Tibial nerve (tissue), 3 donors: ENCODE data around the gene GRID1.

Source experiments
- POLR2A ChIP-seq, 2 donors: fragments of 450-650 bp; IDR thresholded peaks; one replicate each; pipeline ENCODE4 v1.6.1; 2017; ENCODE audit warnings: antibody characterized with exemption in 2 of 2, mild to moderate bottlenecking in 2 of 2, moderate library complexity in 2 of 2
- TF ChIP-seq, protein P1 (sequence below), 5 experiments: fragments of 200-600 bp in 3 of 5; fragments of 450-650 bp in 2 of 5; sonication (generic) in 3 of 5; IDR thresholded peaks; one replicate each; pipeline ENCODE4 v1.5.1; 2016 to 2019; ENCODE audit warnings: antibody characterized with exemption in 5 of 5, mild to moderate bottlenecking in 3 of 5, moderate library complexity in 2 of 5

DNA sequence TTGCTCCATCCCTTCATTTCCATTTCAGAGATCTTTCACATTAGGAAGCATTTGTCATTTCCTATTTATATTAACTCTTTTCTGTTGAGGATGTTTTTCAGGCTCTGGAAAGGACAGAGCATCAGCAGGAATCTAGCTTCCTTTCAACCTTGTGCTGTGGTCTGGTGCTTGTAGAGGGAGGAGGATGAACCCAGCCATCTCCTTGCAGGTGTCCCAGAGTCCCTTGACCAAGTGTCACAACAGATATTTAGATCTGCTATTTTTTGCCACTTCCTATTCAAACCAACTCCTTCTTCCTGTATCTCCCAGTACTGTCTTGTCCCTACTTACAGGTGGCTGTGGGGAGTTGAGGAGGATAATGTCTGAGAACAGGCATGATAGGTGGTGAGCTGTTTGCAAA, 742.8 kb downstream of the GRID1 start:
- TF ChIP-seq, protein P1, sequence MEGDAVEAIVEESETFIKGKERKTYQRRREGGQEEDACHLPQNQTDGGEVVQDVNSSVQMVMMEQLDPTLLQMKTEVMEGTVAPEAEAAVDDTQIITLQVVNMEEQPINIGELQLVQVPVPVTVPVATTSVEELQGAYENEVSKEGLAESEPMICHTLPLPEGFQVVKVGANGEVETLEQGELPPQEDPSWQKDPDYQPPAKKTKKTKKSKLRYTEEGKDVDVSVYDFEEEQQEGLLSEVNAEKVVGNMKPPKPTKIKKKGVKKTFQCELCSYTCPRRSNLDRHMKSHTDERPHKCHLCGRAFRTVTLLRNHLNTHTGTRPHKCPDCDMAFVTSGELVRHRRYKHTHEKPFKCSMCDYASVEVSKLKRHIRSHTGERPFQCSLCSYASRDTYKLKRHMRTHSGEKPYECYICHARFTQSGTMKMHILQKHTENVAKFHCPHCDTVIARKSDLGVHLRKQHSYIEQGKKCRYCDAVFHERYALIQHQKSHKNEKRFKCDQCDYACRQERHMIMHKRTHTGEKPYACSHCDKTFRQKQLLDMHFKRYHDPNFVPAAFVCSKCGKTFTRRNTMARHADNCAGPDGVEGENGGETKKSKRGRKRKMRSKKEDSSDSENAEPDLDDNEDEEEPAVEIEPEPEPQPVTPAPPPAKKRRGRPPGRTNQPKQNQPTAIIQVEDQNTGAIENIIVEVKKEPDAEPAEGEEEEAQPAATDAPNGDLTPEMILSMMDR (IDR thresholded peaks at IDR 0.05), result no peak
- no peak for TF ChIP-seq POLR2A (IDR thresholded peaks at IDR 0.05)
